Prostate gland (tissue), 2 donors: Measurements from ENCODE around the gene RIMBP2. TPM values are rescaled to one million over a fixed set of nuclear protein-coding genes. Genes with fewer than 3 reads are reported as not detected.

Experiments used
- DNase-seq: peaks from one replicate; pipeline ENCODE4 v3.0.0-alpha.2; 2019; ENCODE audit warnings: low spot score
- H3K27ac ChIP-seq, 2 donors: fragments of 200-600 bp; sonication (generic); 2 replicates each; pipeline ENCODE4 v1.5.1; 2017 to 2019
- H3K27me3 ChIP-seq: fragments of 200-600 bp; sonication (generic); replicated peaks from 2 replicates; pipeline ENCODE4 v1.5.1; 2019; ENCODE audit not compliant: insufficient read depth
- H3K36me3 ChIP-seq, 2 donors: fragments of 200-600 bp; sonication (generic); 1 replicate in 1 of 2; 2 replicates in 1 of 2; pipeline versions ENCODE4 v1.5.1 to v1.8.1; 2017 to 2019
- H3K4me1 ChIP-seq: fragments of 200-600 bp; sonication (generic); replicated peaks from 2 replicates; pipeline ENCODE4 v1.5.1; 2019
- H3K4me3 ChIP-seq, 2 donors: fragments of 200-600 bp; sonication (generic); 2 replicates each; pipeline ENCODE4 v1.5.1; 2017 to 2019
- H3K9me3 ChIP-seq: fragments of 200-600 bp; sonication (generic); 2 replicates; pipeline ENCODE4 v1.5.1; 2017
- POLR2A ChIP-seq: fragments of 450-650 bp; IDR thresholded peaks from one replicate; pipeline ENCODE4 v1.6.1; 2016; ENCODE audit warnings: antibody characterized with exemption, mild to moderate bottlenecking
- POLR2AphosphoS5 ChIP-seq: sonication (generic); formaldehyde crosslinking; IDR thresholded peaks from one replicate; pipeline ENCODE4 v1.6.1; 2017; ENCODE audit warnings: antibody characterized with exemption
- WGBS: methylation state at CpG from one replicate; pipeline ENCODE4 v1.1.5; 2018; 5-methylcytosine and 5-hydroxymethylcytosine counted together
- intact Hi-C: fragments of 100-400 bp; cut with DNase I; formaldehyde crosslinking; loops from one replicate; pipeline ENCODE4 v1.14.2; 2022
- total RNA-seq, 2 donors: library from RNA; depleted of rRNA; stranded (reverse); fragments of >200 nt; gene quantifications; one replicate each; pipeline ENCODE4 v1.1.0, GENCODE V29; 2016
- TF ChIP-seq, protein P1 (sequence below), 4 experiments: fragments of 200-600 bp in 2 of 4; fragments of 450-650 bp in 2 of 4; sonication (generic) in 2 of 4; IDR thresholded peaks; 1 replicate in 3 of 4; 2 replicates in 1 of 4; pipeline ENCODE4 v1.5.1; 2016 to 2019; ENCODE audit warnings: antibody characterized with exemption in 4 of 4, mild to moderate bottlenecking in 2 of 4, moderate library complexity in 2 of 4

RIMBP2 gene
- total RNA-seq, 2 donors from 2014 or later = 0.96 to 7.0 TPM

DNA sequence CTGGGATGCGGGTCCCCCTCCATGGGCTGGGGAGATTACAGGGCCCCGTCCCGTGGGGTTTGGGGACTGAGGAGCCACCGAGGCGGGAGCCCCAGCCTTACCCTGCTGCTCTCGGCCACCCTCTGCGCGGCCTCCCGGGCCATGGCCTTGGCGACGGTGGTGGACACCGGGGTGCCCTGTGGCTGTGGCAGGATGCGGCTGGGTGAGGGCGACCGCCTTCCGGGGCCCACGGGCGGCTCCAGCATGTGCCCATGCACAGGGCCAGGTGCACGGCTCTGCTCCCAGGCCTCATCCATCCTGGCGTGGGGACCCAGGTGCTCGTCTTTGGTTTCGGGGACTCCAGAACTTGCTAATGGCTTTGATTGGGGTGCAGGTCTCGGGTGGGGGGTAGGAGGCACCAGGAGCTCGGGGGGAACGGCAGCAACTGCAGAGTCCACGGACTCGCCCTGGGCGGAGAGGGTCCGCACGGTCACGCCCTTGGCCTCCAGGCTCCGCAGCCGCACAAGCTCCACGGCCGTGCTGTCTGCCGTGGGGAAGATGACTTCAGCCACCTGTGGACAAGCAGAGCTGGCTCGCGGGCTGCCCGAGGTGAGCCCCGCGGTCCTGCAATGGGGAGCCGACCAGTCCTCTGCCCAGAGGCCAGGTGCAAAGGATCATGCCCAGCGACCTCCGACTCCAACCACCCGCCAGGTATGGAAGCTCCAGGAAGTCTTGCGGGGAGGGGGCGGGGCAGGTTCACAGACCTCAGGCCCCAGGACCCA lies 279.2 kb downstream of the RIMBP2 start:
- no peak overlapping the region for H3K27ac ChIP-seq
- H3K4me1 ChIP-seq = no peaks in the 10 kb centered on the region
- no peak overlapping the region for H3K4me3 ChIP-seq
- H3K27me3 ChIP-seq = no peaks in the 10 kb centered on the region
- no peaks in the 10 kb centered on the region for H3K36me3 ChIP-seq
- no peak for DNase-seq
- H3K9me3 ChIP-seq = no peaks in the 10 kb centered on the region
- TF ChIP-seq POLR2AphosphoS5 (no peak), POLR2A (no peak)
- TF ChIP-seq, protein P1, sequence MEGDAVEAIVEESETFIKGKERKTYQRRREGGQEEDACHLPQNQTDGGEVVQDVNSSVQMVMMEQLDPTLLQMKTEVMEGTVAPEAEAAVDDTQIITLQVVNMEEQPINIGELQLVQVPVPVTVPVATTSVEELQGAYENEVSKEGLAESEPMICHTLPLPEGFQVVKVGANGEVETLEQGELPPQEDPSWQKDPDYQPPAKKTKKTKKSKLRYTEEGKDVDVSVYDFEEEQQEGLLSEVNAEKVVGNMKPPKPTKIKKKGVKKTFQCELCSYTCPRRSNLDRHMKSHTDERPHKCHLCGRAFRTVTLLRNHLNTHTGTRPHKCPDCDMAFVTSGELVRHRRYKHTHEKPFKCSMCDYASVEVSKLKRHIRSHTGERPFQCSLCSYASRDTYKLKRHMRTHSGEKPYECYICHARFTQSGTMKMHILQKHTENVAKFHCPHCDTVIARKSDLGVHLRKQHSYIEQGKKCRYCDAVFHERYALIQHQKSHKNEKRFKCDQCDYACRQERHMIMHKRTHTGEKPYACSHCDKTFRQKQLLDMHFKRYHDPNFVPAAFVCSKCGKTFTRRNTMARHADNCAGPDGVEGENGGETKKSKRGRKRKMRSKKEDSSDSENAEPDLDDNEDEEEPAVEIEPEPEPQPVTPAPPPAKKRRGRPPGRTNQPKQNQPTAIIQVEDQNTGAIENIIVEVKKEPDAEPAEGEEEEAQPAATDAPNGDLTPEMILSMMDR (IDR thresholded peaks at IDR 0.05) = no peak
- intact Hi-C loops = no loop called here
- WGBS = 94% methylated on average over 38 of the region's 47 CpGs

- 92% methylated on average over 17 of the region's 17 CpGs for WGBS
- no peak for DNase-seq
- Histone ChIP-seq H3K27me3 (no peaks in the 10 kb centered on the region), H3K9me3 (no peaks in the 10 kb centered on the region), H3K27ac (no peak overlapping the region), H3K4me3 (no peak overlapping the region), H3K36me3 (no peaks in the 10 kb centered on the region), H3K4me1 (no peaks in the 10 kb centered on the region)
- TF ChIP-seq POLR2AphosphoS5 (no peak), POLR2A (no peak)
- TF ChIP-seq, protein P1 (IDR thresholded peaks at IDR 0.05) = no peak
- intact Hi-C loops = no loop called here
Observed at GRCh38 chr12:130435826-130436225, 280.3 kb downstream of the RIMBP2 start.

GRCh38 chr12:130435331-130435730 lies 280.8 kb downstream of the RIMBP2 start:
- no peak for DNase-seq
- WGBS = 94% methylated on average over 6 of the region's 6 CpGs

DNA sequence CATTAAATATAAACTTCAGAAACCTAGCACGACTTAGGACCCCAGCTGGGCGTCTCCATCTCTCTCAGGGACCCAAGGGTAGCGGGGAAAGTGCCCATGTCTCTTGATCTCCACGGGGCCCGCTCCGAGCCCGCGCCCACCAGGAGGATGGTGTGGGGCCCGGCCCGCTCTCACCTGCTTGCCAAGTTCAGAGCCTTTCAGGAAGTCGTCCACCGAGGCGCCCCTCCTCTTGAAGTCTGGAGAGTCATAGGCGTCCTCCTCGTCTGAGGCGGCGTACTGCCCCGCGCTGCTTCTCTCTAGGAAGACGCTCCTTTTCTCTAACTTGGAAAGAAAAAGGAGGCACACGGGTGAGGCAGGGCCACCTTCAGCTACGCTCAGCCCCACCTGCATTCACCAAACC lies 281.5 kb downstream of the RIMBP2 start:
- Histone ChIP-seq H3K27me3 (no peaks in the 10 kb centered on the region), H3K9me3 (no peaks in the 10 kb centered on the region), H3K4me1 (no peaks in the 10 kb centered on the region), H3K27ac (no peak overlapping the region), H3K4me3 (no peak overlapping the region), H3K36me3 (no peaks in the 10 kb centered on the region)
- WGBS = 88% methylated on average over 22 of the region's 22 CpGs
- intact Hi-C loops = no loop called here
- TF ChIP-seq POLR2A (no peak), POLR2AphosphoS5 (no peak)
- TF ChIP-seq, protein P1 (IDR thresholded peaks at IDR 0.05) = no peak
- no peak for DNase-seq

More at GRCh38 chr12:130435331-130435730, 280.8 kb downstream of the RIMBP2 start:
- no peak overlapping the region for H3K27ac ChIP-seq
- no peak overlapping the region for H3K4me3 ChIP-seq
- no peaks in the 10 kb centered on the region for H3K9me3 ChIP-seq
- TF ChIP-seq, protein P1 (IDR thresholded peaks at IDR 0.05) = no peak
- TF ChIP-seq POLR2A = no peak
- no peak for TF ChIP-seq POLR2AphosphoS5
- no peaks in the 10 kb centered on the region for H3K36me3 ChIP-seq
- intact Hi-C loops = no loop called here
- no peaks in the 10 kb centered on the region for H3K27me3 ChIP-seq
- H3K4me1 ChIP-seq = no peaks in the 10 kb centered on the region

GRCh38 chr12:130433834-130434233 lies 282.3 kb downstream of the RIMBP2 start:
- H3K4me1 ChIP-seq = no peaks in the 10 kb centered on the region
- no peak overlapping the region for H3K4me3 ChIP-seq
- no peaks in the 10 kb centered on the region for H3K27me3 ChIP-seq
- 92% methylated on average over 13 of the region's 13 CpGs for WGBS
- no peak overlapping the region for H3K27ac ChIP-seq
- H3K36me3 ChIP-seq = no peaks in the 10 kb centered on the region
- H3K9me3 ChIP-seq = no peaks in the 10 kb centered on the region
- intact Hi-C loops = no loop called here
- no peak for DNase-seq
- TF ChIP-seq, protein P1 (IDR thresholded peaks at IDR 0.05) = no peak
- TF ChIP-seq POLR2AphosphoS5 (no peak), POLR2A (no peak)
